Measurements from ENCODE around the gene IQCN.

IQCN gene

GRCh38 chr19:18233224-18233825 lies 40.9 kb downstream of the IQCN start:
- no peak for DNase-seq (ENCODE audit: extremely low read depth, insufficient read length)
- H3K4me3 ChIP-seq (replicated peaks; ENCODE audit: low read depth, low read length): no peak overlapping the region
- peaks cover 2% of the 10 kb centered on the region for H3K27me3 ChIP-seq (replicated peaks; ENCODE audit: control insufficient read depth, insufficient read depth, low read length)
- H3K36me3 ChIP-seq (ENCODE audit: control insufficient read depth, insufficient read depth, low read length): no peaks in the 10 kb centered on the region
- no peak for TF ChIP-seq CTCF (IDR thresholded peaks at IDR 0.05; ENCODE audit: insufficient read depth, low read length, poor library complexity, severe bottlenecking)

GRCh38 chr19:18232540-18233223 lies 41.6 kb downstream of the IQCN start:
- no peak overlapping the region for H3K4me3 ChIP-seq (replicated peaks; ENCODE audit: low read depth, low read length)
- no peaks in the 10 kb centered on the region for H3K36me3 ChIP-seq (ENCODE audit: control insufficient read depth, insufficient read depth, low read length)
- peaks cover 2% of the 10 kb centered on the region for H3K27me3 ChIP-seq (replicated peaks; ENCODE audit: control insufficient read depth, insufficient read depth, low read length)
- TF ChIP-seq CTCF (IDR thresholded peaks at IDR 0.05; ENCODE audit: insufficient read depth, low read length, poor library complexity, severe bottlenecking): no peak
- no peak for DNase-seq (ENCODE audit: extremely low read depth, insufficient read length)

GRCh38 chr19:18231775-18232174 lies 42.5 kb downstream of the IQCN start:
- no peak overlapping the region for H3K4me3 ChIP-seq (replicated peaks; ENCODE audit: low read depth, low read length)
- peaks cover 2% of the 10 kb centered on the region for H3K27me3 ChIP-seq (replicated peaks; ENCODE audit: control insufficient read depth, insufficient read depth, low read length)

GRCh38 chr19:18230941-18231734 lies 43.1 kb downstream of the IQCN start:
- no peak for DNase-seq (ENCODE audit: extremely low read depth, insufficient read length)
- no peak for TF ChIP-seq CTCF (IDR thresholded peaks at IDR 0.05; ENCODE audit: insufficient read depth, low read length, poor library complexity, severe bottlenecking)
- Histone ChIP-seq H3K27me3 (replicated peaks; ENCODE audit: control insufficient read depth, insufficient read depth, low read length) (peaks cover 2% of the 10 kb centered on the region), H3K36me3 (ENCODE audit: control insufficient read depth, insufficient read depth, low read length) (no peaks in the 10 kb centered on the region), H3K4me3 (replicated peaks; ENCODE audit: low read depth, low read length) (no peak overlapping the region)

More at GRCh38 chr19:18231775-18232174, 42.5 kb downstream of the IQCN start:
- DNase-seq (ENCODE audit: extremely low read depth, insufficient read length): no peak
- H3K36me3 ChIP-seq (ENCODE audit: control insufficient read depth, insufficient read depth, low read length): no peaks in the 10 kb centered on the region
- TF ChIP-seq CTCF (IDR thresholded peaks at IDR 0.05; ENCODE audit: insufficient read depth, low read length, poor library complexity, severe bottlenecking): no peak

GRCh38 chr19:18229915-18230314 lies 44.3 kb downstream of the IQCN start:
- no peak for TF ChIP-seq CTCF (IDR thresholded peaks at IDR 0.05; ENCODE audit: insufficient read depth, low read length, poor library complexity, severe bottlenecking)
- DNase-seq (ENCODE audit: extremely low read depth, insufficient read length): no peak
- Histone ChIP-seq H3K27me3 (replicated peaks; ENCODE audit: control insufficient read depth, insufficient read depth, low read length) (peaks cover 2% of the 10 kb centered on the region), H3K36me3 (ENCODE audit: control insufficient read depth, insufficient read depth, low read length) (no peaks in the 10 kb centered on the region), H3K4me3 (replicated peaks; ENCODE audit: low read depth, low read length) (no peak overlapping the region)
